WTC11 (cell line): Measurements from ENCODE around the gene HS1BP3. TPM values are rescaled to one million over a fixed set of nuclear protein-coding genes. Genes with fewer than 3 reads are reported as not detected.

Experiments
- ATAC-seq: fragments of 200-7000 bp; cut with Tn5 transposase; 2 replicates; pipeline ENCODE4 v1.10.0; 2021; ENCODE audit warnings: mild to moderate bottlenecking, moderate library complexity
- CTCF ChIA-PET: fragments of 300-600 bp; sonication (Branson Sonifier 250); formaldehyde crosslinking; loops from one replicate; lab custom pipeline; 2021; ENCODE audit warnings: antibody characterized with exemption; lab: Charles Lee
- POLR2A ChIA-PET: fragments of 350-600 bp; sonication (Branson Sonifier 250); formaldehyde crosslinking; loops from one replicate; lab custom pipeline; 2021; ENCODE audit warnings: antibody characterized with exemption; lab: Charles Lee
- DNase-seq: peaks from one replicate; pipeline ENCODE4 v3.0.0; 2021; ENCODE audit warnings: low spot score
- H3K27ac Mint-ChIP-seq: 2 replicates; pipeline ENCODE4 v1.8.0; 2021; ENCODE audit warnings: mixed read lengths
- H3K27me3 Mint-ChIP-seq: 2 replicates; pipeline ENCODE4 v1.8.0; 2021; ENCODE audit warnings: low read depth, mild to moderate bottlenecking, moderate library complexity, mixed read lengths
- H3K36me3 Mint-ChIP-seq: 2 replicates; pipeline ENCODE4 v1.8.0; 2021; ENCODE audit warnings: mixed read lengths
- H3K4me1 Mint-ChIP-seq: 2 replicates; pipeline ENCODE4 v1.8.0; 2022; ENCODE audit warnings: mixed read lengths
- H3K4me3 Mint-ChIP-seq: 2 replicates; pipeline ENCODE4 v1.8.0; 2021; ENCODE audit warnings: mild to moderate bottlenecking, moderate library complexity, mixed read lengths
- H3K9me3 Mint-ChIP-seq: 2 replicates; pipeline ENCODE4 v1.8.0; 2021; ENCODE audit warnings: mixed read lengths
- EMX1 ChIP-seq: fragments of 250-450 bp; sonication (Bioruptor Pico); IDR thresholded peaks from 2 replicates; pipeline ENCODE4 v1.8.0; 2021; ENCODE audit warnings: mild to moderate bottlenecking
- ESRRA ChIP-seq: sonication (generic); formaldehyde crosslinking; IDR thresholded peaks from 2 replicates; pipeline ENCODE4 v1.8.1; 2022; ENCODE audit warnings: mild to moderate bottlenecking, missing genetic modification reagents, borderline replicate concordance
- FOXK1 ChIP-seq: sonication (generic); formaldehyde crosslinking; IDR thresholded peaks from 2 replicates; pipeline ENCODE4 v1.8.0; 2022; ENCODE audit warnings: mild to moderate bottlenecking, moderate library complexity, missing genetic modification reagents
- HMGA2 ChIP-seq: fragments of 250-450 bp; sonication (Bioruptor Pico); IDR thresholded peaks from 2 replicates; pipeline ENCODE4 v1.4.0; 2021; ENCODE audit warnings: mild to moderate bottlenecking, moderate library complexity
- NFYB ChIP-seq: sonication (generic); formaldehyde crosslinking; conservative IDR thresholded peaks from 2 replicates; pipeline ENCODE4 v1.8.0; 2022; ENCODE audit warnings: low read depth, missing genetic modification reagents
- NR1H2 ChIP-seq: sonication (generic); formaldehyde crosslinking; IDR thresholded peaks from 2 replicates; pipeline ENCODE4 v1.9.0; 2021; ENCODE audit warnings: mild to moderate bottlenecking, moderate library complexity, missing genetic modification reagents
- SMAD3 ChIP-seq: sonication (generic); formaldehyde crosslinking; IDR thresholded peaks from 2 replicates; pipeline ENCODE4 v1.8.0; 2022; ENCODE audit warnings: missing genetic modification reagents, mild to moderate bottlenecking, borderline replicate concordance
- SOX15 ChIP-seq: fragments of 250-450 bp; sonication (Bioruptor Pico); IDR thresholded peaks from 2 replicates; pipeline ENCODE4 v1.9.0; 2021; ENCODE audit warnings: mild to moderate bottlenecking
- TCF7 ChIP-seq: sonication (generic); formaldehyde crosslinking; IDR thresholded peaks from 2 replicates; pipeline ENCODE4 v1.8.0; 2022; ENCODE audit warnings: mild to moderate bottlenecking, low read depth, missing genetic modification reagents, moderate library complexity
- ZBTB21 ChIP-seq: sonication (generic); formaldehyde crosslinking; IDR thresholded peaks from 2 replicates; pipeline ENCODE4 v1.8.1; 2023; ENCODE audit warnings: mild to moderate bottlenecking, missing genetic modification reagents, borderline replicate concordance
- ZNF121 ChIP-seq: sonication (generic); formaldehyde crosslinking; IDR thresholded peaks from 2 replicates; pipeline ENCODE4 v1.8.0; 2023; ENCODE audit warnings: missing genetic modification reagents
- ZNF263 ChIP-seq: sonication (generic); formaldehyde crosslinking; IDR thresholded peaks from 2 replicates; pipeline ENCODE4 v1.8.1; 2022; ENCODE audit warnings: low read depth, mild to moderate bottlenecking, moderate library complexity, missing genetic modification reagents
- total RNA-seq: library from RNA; stranded (reverse); gene quantifications from 3 replicates; pipeline ENCODE4 v1.2.3, GENCODE V29; 2021
- TF ChIP-seq, protein P1 (sequence below): sonication (generic); formaldehyde crosslinking; conservative IDR thresholded peaks from 2 replicates; pipeline ENCODE4 v1.8.1; 2023; ENCODE audit warnings: mild to moderate bottlenecking, low read depth, missing genetic modification reagents, moderate library complexity
- TF ChIP-seq, protein P2 (sequence below): sonication (generic); formaldehyde crosslinking; IDR thresholded peaks from 2 replicates; pipeline ENCODE4 v1.8.1; 2023; ENCODE audit warnings: mild to moderate bottlenecking, missing genetic modification reagents, moderate library complexity
- TF ChIP-seq, protein P3 (sequence below): sonication (generic); formaldehyde crosslinking; IDR thresholded peaks from 2 replicates; pipeline ENCODE4 v1.8.0; 2022; ENCODE audit warnings: mild to moderate bottlenecking, missing genetic modification reagents
- TF ChIP-seq, protein P4 (sequence below): sonication (generic); formaldehyde crosslinking; IDR thresholded peaks from 2 replicates; pipeline ENCODE4 v1.8.1; 2023; ENCODE audit warnings: mild to moderate bottlenecking, missing genetic modification reagents, borderline replicate concordance
- TF ChIP-seq, protein P5 (sequence below): fragments of 250-450 bp; sonication (Bioruptor Pico); IDR thresholded peaks from 2 replicates; pipeline ENCODE4 v1.9.0; 2021; ENCODE audit warnings: mild to moderate bottlenecking, borderline replicate concordance
- TF ChIP-seq, protein P6 (sequence below): sonication (generic); formaldehyde crosslinking; IDR thresholded peaks from 2 replicates; pipeline ENCODE4 v1.8.0; 2023; ENCODE audit warnings: mild to moderate bottlenecking, missing genetic modification reagents
- TF ChIP-seq, protein P7 (sequence below): sonication (generic); formaldehyde crosslinking; conservative IDR thresholded peaks from 2 replicates; pipeline ENCODE4 v1.8.1; 2022; ENCODE audit warnings: mild to moderate bottlenecking, missing genetic modification reagents

Gene HS1BP3
- total RNA-seq, 1 experiment from 2014 or later = 17.9 TPM

DNA sequence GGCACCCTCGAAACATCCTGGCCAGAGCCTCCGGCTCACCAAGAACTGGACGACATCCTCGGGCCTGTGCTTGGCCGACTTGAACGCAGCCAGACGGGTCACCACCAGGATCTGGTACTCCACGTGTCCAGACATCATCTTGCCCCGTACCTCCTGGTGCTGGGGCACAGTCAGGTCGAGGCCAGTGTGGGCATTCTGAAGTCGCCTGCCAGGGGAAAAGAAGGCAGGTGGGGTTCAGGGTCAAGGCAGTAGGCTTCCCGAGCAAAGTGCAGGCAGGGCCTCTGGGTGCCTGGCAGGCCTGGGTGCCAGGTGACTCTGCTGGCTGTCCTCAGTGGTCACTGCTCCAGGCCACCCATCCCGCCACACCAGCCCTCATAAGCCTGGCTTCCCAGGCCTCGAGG is 5.6 kb downstream of the HS1BP3 start:
- TF ChIP-seq, protein P1, sequence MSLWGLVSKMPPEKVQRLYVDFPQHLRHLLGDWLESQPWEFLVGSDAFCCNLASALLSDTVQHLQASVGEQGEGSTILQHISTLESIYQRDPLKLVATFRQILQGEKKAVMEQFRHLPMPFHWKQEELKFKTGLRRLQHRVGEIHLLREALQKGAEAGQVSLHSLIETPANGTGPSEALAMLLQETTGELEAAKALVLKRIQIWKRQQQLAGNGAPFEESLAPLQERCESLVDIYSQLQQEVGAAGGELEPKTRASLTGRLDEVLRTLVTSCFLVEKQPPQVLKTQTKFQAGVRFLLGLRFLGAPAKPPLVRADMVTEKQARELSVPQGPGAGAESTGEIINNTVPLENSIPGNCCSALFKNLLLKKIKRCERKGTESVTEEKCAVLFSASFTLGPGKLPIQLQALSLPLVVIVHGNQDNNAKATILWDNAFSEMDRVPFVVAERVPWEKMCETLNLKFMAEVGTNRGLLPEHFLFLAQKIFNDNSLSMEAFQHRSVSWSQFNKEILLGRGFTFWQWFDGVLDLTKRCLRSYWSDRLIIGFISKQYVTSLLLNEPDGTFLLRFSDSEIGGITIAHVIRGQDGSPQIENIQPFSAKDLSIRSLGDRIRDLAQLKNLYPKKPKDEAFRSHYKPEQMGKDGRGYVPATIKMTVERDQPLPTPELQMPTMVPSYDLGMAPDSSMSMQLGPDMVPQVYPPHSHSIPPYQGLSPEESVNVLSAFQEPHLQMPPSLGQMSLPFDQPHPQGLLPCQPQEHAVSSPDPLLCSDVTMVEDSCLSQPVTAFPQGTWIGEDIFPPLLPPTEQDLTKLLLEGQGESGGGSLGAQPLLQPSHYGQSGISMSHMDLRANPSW (CRISPR knock-in tag) = no peak
- no peak for TF ChIP-seq NFYB (CRISPR knock-in tag)
- TF ChIP-seq, protein P2, sequence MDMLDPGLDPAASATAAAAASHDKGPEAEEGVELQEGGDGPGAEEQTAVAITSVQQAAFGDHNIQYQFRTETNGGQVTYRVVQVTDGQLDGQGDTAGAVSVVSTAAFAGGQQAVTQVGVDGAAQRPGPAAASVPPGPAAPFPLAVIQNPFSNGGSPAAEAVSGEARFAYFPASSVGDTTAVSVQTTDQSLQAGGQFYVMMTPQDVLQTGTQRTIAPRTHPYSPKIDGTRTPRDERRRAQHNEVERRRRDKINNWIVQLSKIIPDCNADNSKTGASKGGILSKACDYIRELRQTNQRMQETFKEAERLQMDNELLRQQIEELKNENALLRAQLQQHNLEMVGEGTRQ (CRISPR knock-in tag) = no peak
- TF ChIP-seq TCF7 (CRISPR knock-in tag) = no peak
- TF ChIP-seq, protein P3, sequence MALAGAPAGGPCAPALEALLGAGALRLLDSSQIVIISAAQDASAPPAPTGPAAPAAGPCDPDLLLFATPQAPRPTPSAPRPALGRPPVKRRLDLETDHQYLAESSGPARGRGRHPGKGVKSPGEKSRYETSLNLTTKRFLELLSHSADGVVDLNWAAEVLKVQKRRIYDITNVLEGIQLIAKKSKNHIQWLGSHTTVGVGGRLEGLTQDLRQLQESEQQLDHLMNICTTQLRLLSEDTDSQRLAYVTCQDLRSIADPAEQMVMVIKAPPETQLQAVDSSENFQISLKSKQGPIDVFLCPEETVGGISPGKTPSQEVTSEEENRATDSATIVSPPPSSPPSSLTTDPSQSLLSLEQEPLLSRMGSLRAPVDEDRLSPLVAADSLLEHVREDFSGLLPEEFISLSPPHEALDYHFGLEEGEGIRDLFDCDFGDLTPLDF (CRISPR knock-in tag) = no peak
- TF ChIP-seq, protein P4, sequence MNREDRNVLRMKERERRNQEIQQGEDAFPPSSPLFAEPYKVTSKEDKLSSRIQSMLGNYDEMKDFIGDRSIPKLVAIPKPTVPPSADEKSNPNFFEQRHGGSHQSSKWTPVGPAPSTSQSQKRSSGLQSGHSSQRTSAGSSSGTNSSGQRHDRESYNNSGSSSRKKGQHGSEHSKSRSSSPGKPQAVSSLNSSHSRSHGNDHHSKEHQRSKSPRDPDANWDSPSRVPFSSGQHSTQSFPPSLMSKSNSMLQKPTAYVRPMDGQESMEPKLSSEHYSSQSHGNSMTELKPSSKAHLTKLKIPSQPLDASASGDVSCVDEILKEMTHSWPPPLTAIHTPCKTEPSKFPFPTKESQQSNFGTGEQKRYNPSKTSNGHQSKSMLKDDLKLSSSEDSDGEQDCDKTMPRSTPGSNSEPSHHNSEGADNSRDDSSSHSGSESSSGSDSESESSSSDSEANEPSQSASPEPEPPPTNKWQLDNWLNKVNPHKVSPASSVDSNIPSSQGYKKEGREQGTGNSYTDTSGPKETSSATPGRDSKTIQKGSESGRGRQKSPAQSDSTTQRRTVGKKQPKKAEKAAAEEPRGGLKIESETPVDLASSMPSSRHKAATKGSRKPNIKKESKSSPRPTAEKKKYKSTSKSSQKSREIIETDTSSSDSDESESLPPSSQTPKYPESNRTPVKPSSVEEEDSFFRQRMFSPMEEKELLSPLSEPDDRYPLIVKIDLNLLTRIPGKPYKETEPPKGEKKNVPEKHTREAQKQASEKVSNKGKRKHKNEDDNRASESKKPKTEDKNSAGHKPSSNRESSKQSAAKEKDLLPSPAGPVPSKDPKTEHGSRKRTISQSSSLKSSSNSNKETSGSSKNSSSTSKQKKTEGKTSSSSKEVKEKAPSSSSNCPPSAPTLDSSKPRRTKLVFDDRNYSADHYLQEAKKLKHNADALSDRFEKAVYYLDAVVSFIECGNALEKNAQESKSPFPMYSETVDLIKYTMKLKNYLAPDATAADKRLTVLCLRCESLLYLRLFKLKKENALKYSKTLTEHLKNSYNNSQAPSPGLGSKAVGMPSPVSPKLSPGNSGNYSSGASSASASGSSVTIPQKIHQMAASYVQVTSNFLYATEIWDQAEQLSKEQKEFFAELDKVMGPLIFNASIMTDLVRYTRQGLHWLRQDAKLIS = no peak
- TF ChIP-seq, protein P5, sequence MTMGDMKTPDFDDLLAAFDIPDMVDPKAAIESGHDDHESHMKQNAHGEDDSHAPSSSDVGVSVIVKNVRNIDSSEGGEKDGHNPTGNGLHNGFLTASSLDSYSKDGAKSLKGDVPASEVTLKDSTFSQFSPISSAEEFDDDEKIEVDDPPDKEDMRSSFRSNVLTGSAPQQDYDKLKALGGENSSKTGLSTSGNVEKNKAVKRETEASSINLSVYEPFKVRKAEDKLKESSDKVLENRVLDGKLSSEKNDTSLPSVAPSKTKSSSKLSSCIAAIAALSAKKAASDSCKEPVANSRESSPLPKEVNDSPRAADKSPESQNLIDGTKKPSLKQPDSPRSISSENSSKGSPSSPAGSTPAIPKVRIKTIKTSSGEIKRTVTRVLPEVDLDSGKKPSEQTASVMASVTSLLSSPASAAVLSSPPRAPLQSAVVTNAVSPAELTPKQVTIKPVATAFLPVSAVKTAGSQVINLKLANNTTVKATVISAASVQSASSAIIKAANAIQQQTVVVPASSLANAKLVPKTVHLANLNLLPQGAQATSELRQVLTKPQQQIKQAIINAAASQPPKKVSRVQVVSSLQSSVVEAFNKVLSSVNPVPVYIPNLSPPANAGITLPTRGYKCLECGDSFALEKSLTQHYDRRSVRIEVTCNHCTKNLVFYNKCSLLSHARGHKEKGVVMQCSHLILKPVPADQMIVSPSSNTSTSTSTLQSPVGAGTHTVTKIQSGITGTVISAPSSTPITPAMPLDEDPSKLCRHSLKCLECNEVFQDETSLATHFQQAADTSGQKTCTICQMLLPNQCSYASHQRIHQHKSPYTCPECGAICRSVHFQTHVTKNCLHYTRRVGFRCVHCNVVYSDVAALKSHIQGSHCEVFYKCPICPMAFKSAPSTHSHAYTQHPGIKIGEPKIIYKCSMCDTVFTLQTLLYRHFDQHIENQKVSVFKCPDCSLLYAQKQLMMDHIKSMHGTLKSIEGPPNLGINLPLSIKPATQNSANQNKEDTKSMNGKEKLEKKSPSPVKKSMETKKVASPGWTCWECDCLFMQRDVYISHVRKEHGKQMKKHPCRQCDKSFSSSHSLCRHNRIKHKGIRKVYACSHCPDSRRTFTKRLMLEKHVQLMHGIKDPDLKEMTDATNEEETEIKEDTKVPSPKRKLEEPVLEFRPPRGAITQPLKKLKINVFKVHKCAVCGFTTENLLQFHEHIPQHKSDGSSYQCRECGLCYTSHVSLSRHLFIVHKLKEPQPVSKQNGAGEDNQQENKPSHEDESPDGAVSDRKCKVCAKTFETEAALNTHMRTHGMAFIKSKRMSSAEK (CRISPR knock-in tag) = no peak
- H3K4me3 Mint-ChIP-seq = no peak overlapping the region
- H3K4me1 Mint-ChIP-seq = peaks cover 24% of the 10 kb centered on the region
- ATAC-seq = no peak
- peaks cover 6% of the 10 kb centered on the region; the same call in 1 of the 2 replicates for H3K36me3 Mint-ChIP-seq
- H3K27me3 Mint-ChIP-seq = peaks cover under 1% of the 10 kb centered on the region; the same call in 1 of the 2 replicates
- DNase-seq = no peak
- H3K27ac Mint-ChIP-seq = no peak overlapping the region
- ChIA-PET POLR2A (no interaction called here), CTCF (no interaction called here)
- no peaks in the 10 kb centered on the region for H3K9me3 Mint-ChIP-seq

DNA sequence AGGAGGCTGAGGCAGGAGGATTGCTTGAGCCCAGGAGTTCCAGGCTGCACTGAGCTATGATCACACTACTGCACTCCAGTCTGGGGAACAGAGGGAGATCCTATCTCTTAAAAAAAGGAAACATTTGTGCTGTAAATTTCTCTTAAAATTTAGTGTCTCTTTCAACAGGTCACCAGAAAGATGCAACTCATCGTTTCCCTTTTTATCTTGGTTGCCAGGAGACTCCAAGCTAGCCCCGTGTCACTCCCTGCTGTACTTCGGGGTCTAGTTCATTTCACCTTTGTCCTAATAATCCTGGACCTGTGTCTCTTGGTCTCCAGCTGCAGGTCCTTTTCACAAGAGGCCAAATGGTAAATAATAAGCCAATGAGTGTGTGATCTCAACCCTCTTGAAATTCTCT is 7.1 kb downstream of the HS1BP3 start:
- CTCF ChIA-PET = interaction anchor here (0.5 to 3.5 kb wide), 7 partner anchors 8 to 266 kb away, joined by 3 to 52 read pairs (median 9); partner anchors contain the start of gene RHOB
- no peak overlapping the region for H3K4me3 Mint-ChIP-seq
- TF ChIP-seq ZNF263 = no peak
- TF ChIP-seq NFYB (CRISPR knock-in tag) = no peak
- TF ChIP-seq, protein P6, sequence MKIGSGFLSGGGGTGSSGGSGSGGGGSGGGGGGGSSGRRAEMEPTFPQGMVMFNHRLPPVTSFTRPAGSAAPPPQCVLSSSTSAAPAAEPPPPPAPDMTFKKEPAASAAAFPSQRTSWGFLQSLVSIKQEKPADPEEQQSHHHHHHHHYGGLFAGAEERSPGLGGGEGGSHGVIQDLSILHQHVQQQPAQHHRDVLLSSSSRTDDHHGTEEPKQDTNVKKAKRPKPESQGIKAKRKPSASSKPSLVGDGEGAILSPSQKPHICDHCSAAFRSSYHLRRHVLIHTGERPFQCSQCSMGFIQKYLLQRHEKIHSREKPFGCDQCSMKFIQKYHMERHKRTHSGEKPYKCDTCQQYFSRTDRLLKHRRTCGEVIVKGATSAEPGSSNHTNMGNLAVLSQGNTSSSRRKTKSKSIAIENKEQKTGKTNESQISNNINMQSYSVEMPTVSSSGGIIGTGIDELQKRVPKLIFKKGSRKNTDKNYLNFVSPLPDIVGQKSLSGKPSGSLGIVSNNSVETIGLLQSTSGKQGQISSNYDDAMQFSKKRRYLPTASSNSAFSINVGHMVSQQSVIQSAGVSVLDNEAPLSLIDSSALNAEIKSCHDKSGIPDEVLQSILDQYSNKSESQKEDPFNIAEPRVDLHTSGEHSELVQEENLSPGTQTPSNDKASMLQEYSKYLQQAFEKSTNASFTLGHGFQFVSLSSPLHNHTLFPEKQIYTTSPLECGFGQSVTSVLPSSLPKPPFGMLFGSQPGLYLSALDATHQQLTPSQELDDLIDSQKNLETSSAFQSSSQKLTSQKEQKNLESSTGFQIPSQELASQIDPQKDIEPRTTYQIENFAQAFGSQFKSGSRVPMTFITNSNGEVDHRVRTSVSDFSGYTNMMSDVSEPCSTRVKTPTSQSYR = no peak
- TF ChIP-seq SMAD3 (CRISPR knock-in tag) = no peak
- TF ChIP-seq, protein P7, sequence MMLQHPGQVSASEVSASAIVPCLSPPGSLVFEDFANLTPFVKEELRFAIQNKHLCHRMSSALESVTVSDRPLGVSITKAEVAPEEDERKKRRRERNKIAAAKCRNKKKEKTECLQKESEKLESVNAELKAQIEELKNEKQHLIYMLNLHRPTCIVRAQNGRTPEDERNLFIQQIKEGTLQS (CRISPR knock-in tag) = no peak
- TF ChIP-seq ZBTB21 (CRISPR knock-in tag) = no peak
- no peak for TF ChIP-seq EMX1 (CRISPR knock-in tag)
- no peak for TF ChIP-seq ESRRA (CRISPR knock-in tag)
- no peak for TF ChIP-seq ZNF121 (CRISPR knock-in tag)
- TF ChIP-seq FOXK1 = no peak
- TF ChIP-seq HMGA2 (CRISPR knock-in tag) = no peak
- no peak for TF ChIP-seq SOX15 (CRISPR knock-in tag)
- TF ChIP-seq NR1H2 (CRISPR knock-in tag) = no peak

More for the DNA sequence above, 7.1 kb downstream of the HS1BP3 start:
- Mint-ChIP-seq H3K27me3 (no peaks in the 10 kb centered on the region; the same call in 1 of the 2 replicates), H3K36me3 (peaks cover 6% of the 10 kb centered on the region; the same call in 1 of the 2 replicates), H3K4me1 (peaks cover 12% of the 10 kb centered on the region), H3K27ac (no peak overlapping the region), H3K9me3 (no peaks in the 10 kb centered on the region)
- no peak for ATAC-seq
- DNase-seq = no peak
- POLR2A ChIA-PET = no interaction called here
